ENCODE measurements around the gene CACNA1C.

The CACNA1C gene

DNA sequence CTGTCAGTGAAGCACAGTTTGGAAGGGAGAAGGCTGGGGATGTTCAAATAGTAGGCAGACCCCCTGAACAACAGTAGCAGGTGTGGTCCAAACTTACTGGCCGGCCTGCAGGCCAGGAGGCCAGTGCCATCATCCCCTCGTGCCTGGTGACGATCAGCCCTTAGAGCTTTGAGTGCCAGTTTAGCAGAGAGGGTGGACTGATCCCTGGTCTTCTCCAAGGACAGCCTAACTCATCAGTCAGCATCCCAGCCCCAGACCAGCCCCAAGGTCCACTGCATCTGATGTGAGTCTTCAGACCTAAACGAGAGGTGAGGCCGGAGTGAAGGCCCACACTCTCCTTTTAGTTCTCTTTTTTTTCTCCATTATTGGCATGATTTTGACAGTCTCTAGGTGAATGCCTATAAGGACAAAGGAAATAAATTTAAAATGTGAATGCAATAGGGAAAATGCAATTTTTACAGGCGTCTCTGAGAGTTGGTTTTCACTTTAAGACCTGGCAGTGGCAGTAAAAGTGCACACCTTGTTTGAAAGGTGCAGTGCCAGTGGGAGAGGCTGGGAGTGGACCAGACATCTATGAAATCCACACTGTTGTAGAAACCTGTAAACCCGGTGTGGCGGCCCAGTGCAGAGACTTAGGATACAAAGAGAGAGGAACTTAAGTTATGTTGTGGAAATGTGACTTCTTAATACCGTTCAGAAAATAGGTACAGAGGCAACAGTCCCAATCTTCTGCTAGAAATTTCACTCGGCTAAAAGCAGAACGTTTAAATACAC lies 311.2 kb downstream of the CACNA1C start:
- no peak for TF ChIP-seq CTCF (conservative IDR thresholded peaks at IDR 0.05)
- no peak overlapping the region for H3K27ac ChIP-seq

- H3K27ac ChIP-seq: no peak overlapping the region
- no peak for TF ChIP-seq CTCF (conservative IDR thresholded peaks at IDR 0.05)
These were observed 311.9 kb downstream of the CACNA1C start for GRCh38 chr12:2364631-2365051.

DNA sequence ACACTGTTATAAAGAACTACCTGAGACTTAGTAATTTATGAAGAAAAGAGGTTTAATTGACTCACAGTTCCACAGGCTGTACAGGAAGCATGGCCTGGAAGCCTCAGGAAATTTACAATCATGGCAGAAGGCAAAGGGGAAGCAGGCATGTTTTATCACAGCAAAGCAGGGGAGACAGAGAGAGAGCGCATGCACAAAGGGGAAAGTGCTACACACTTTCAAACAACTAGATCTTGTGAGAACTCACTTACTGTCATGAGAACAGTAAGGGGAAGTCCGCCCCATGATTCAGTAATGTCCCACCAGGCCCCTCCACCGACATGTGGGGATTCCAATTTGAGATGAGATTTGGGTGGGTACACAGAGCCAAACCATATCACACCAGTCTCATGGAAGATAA lies 313.9 kb downstream of the CACNA1C start:
- no peak overlapping the region for H3K27ac ChIP-seq
- TF ChIP-seq CTCF (conservative IDR thresholded peaks at IDR 0.05): no peak

- H3K27ac ChIP-seq: no peak overlapping the region
- TF ChIP-seq CTCF (conservative IDR thresholded peaks at IDR 0.05): no peak
These were observed 319.4 kb downstream of the CACNA1C start for GRCh38 chr12:2372178-2372577.

GRCh38 chr12:2372735-2373134 lies 319.9 kb downstream of the CACNA1C start:
- H3K27ac ChIP-seq: no peak overlapping the region
- no peak for TF ChIP-seq CTCF (conservative IDR thresholded peaks at IDR 0.05)

DNA sequence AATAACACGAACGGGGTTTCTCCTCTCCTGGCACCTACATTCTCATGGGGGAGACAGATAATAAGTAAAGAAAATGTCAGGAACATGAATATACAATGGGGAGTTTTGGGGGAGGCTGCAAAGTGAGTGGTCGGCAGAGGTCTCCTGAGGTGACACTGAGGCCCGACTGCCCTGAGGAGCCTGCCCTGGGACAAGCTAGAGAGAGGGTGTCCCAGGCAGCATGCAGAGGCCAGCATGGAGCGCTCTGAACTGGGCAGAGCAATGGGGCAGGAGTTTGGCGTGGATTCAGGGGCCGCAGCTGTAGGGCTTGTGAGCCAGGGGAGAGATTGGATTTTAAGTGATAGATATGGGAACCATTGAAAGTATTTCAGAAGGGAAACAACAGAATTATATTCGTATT lies 320.5 kb downstream of the CACNA1C start:
- no peak overlapping the region for H3K27ac ChIP-seq
- no peak for TF ChIP-seq CTCF (conservative IDR thresholded peaks at IDR 0.05)

GRCh38 chr12:2374092-2374906 lies 321.5 kb downstream of the CACNA1C start:
- H3K27ac ChIP-seq: no peak overlapping the region
- no peak for TF ChIP-seq CTCF (conservative IDR thresholded peaks at IDR 0.05)
